ENCODE measurements around the gene SNAP25. TPM values are rescaled to one million over a fixed set of nuclear protein-coding genes. Genes with fewer than 3 reads are reported as not detected.

SNAP25 gene
- total RNA-seq, 2 donors from 2014 or later: 0.11 TPM; not detected in 1

GRCh38 chr20:10179574-10180298 is 38.9 kb upstream of the SNAP25 start:
- peak; percentile 72 for DNase-seq
- no peak overlapping the region for H3K9ac ChIP-seq (ENCODE audit: extremely low read depth, low read length, poor library complexity, severe bottlenecking)
- no peak overlapping the region for H3K4me3 ChIP-seq (ENCODE audit: low read length)
- no peaks in the 10 kb centered on the region for H3K9me3 ChIP-seq (ENCODE audit: control insufficient read depth, low read length)
- H3K4me3 Mint-ChIP-seq: no peak overlapping the region
- H3K27me3 Mint-ChIP-seq (ENCODE audit: insufficient read depth): peaks cover 3% of the 10 kb centered on the region
- H3K36me3 ChIP-seq (ENCODE audit: control insufficient read depth, insufficient read depth, low read length): no peaks in the 10 kb centered on the region
- H3K4me1 ChIP-seq (ENCODE audit: control insufficient read depth, insufficient read depth, low read length): no peaks in the 10 kb centered on the region
- no peak overlapping the region for H3K27ac Mint-ChIP-seq
- peaks cover 2% of the 10 kb centered on the region for H3K27me3 ChIP-seq (ENCODE audit: control insufficient read depth, insufficient read depth, low read length, poor library complexity, severe bottlenecking)
- peak; percentile 85 for TF ChIP-seq CTCF (conservative IDR thresholded peaks at IDR 0.05)
- no peaks in the 10 kb centered on the region for H3K36me3 Mint-ChIP-seq (ENCODE audit: low read depth)
- WGBS, 2 experiments (ENCODE audit: insufficient coverage in 1 of 2, insufficient read length in 1 of 2): 71 to 84% methylated on average over 1 to 4 of the region's 4 CpGs
- no peaks in the 10 kb centered on the region for H3K4me1 Mint-ChIP-seq
- no peak overlapping the region for H3K27ac ChIP-seq (ENCODE audit: low read depth, low read length)
- H3K9me3 Mint-ChIP-seq: no peaks in the 10 kb centered on the region

- H3K4me3 Mint-ChIP-seq: no peak overlapping the region
- H3K36me3 Mint-ChIP-seq (ENCODE audit: low read depth): no peaks in the 10 kb centered on the region
- peaks cover 3% of the 10 kb centered on the region for H3K27me3 Mint-ChIP-seq (ENCODE audit: insufficient read depth)
- Histone ChIP-seq H3K36me3 (ENCODE audit: control insufficient read depth, insufficient read depth, low read length) (no peaks in the 10 kb centered on the region), H3K4me1 (ENCODE audit: control insufficient read depth, insufficient read depth, low read length) (no peaks in the 10 kb centered on the region), H3K9ac (ENCODE audit: extremely low read depth, low read length, poor library complexity, severe bottlenecking) (no peak overlapping the region), H3K27ac (ENCODE audit: low read depth, low read length) (no peak overlapping the region), H3K4me3 (ENCODE audit: low read length) (no peak overlapping the region), H3K27me3 (ENCODE audit: control insufficient read depth, insufficient read depth, low read length, poor library complexity, severe bottlenecking) (no peaks in the 10 kb centered on the region), H3K9me3 (ENCODE audit: control insufficient read depth, low read length) (no peaks in the 10 kb centered on the region)
- H3K27ac Mint-ChIP-seq: no peak overlapping the region
- no peak for DNase-seq
- no peaks in the 10 kb centered on the region for H3K4me1 Mint-ChIP-seq
- 80 to 97% methylated on average over 1 to 2 of the region's 2 CpGs for WGBS, 2 experiments (ENCODE audit: insufficient coverage in 1 of 2, insufficient read length in 1 of 2)
- peaks cover 4% of the 10 kb centered on the region for H3K9me3 Mint-ChIP-seq
- no peak for TF ChIP-seq CTCF (conservative IDR thresholded peaks at IDR 0.05)
Measured at GRCh38 chr20:10180651-10181235, 37.9 kb upstream of the SNAP25 start.

- H3K27ac ChIP-seq (ENCODE audit: low read depth, low read length): no peak overlapping the region
- Mint-ChIP-seq H3K36me3 (ENCODE audit: low read depth) (no peaks in the 10 kb centered on the region), H3K27ac (no peak overlapping the region), H3K4me1 (peaks cover 2% of the 10 kb centered on the region), H3K4me3 (no peak overlapping the region), H3K9me3 (peaks cover 4% of the 10 kb centered on the region), H3K27me3 (ENCODE audit: insufficient read depth) (no peaks in the 10 kb centered on the region)
- peaks cover 6% of the 10 kb centered on the region for H3K9me3 ChIP-seq (ENCODE audit: control insufficient read depth, low read length)
- peak overlapping the region; percentile 8 for H3K4me3 ChIP-seq (ENCODE audit: low read length)
- H3K36me3 ChIP-seq (ENCODE audit: control insufficient read depth, insufficient read depth, low read length): no peaks in the 10 kb centered on the region
- 93 to 94% methylated on average over 3 of the region's 3 CpGs for WGBS, 2 experiments (ENCODE audit: insufficient coverage in 1 of 2, insufficient read length in 1 of 2)
- no peak for DNase-seq
- peak overlapping the region; percentile 4 for H3K9ac ChIP-seq (ENCODE audit: extremely low read depth, low read length, poor library complexity, severe bottlenecking)
- no peaks in the 10 kb centered on the region for H3K27me3 ChIP-seq (ENCODE audit: control insufficient read depth, insufficient read depth, low read length, poor library complexity, severe bottlenecking)
- no peaks in the 10 kb centered on the region for H3K4me1 ChIP-seq (ENCODE audit: control insufficient read depth, insufficient read depth, low read length)
- TF ChIP-seq CTCF (conservative IDR thresholded peaks at IDR 0.05): no peak
Measured at GRCh38 chr20:10185741-10186558, 32.7 kb upstream of the SNAP25 start.

Data from endodermal cell (in vitro differentiated cells).